Measurements from ENCODE around the gene DNAJC17. TPM values are rescaled to one million over a fixed set of nuclear protein-coding genes. Genes with fewer than 3 reads are reported as not detected.

DNAJC17 gene
- total RNA-seq, 1 donor from 2014 or later = 43.2 TPM

DNA sequence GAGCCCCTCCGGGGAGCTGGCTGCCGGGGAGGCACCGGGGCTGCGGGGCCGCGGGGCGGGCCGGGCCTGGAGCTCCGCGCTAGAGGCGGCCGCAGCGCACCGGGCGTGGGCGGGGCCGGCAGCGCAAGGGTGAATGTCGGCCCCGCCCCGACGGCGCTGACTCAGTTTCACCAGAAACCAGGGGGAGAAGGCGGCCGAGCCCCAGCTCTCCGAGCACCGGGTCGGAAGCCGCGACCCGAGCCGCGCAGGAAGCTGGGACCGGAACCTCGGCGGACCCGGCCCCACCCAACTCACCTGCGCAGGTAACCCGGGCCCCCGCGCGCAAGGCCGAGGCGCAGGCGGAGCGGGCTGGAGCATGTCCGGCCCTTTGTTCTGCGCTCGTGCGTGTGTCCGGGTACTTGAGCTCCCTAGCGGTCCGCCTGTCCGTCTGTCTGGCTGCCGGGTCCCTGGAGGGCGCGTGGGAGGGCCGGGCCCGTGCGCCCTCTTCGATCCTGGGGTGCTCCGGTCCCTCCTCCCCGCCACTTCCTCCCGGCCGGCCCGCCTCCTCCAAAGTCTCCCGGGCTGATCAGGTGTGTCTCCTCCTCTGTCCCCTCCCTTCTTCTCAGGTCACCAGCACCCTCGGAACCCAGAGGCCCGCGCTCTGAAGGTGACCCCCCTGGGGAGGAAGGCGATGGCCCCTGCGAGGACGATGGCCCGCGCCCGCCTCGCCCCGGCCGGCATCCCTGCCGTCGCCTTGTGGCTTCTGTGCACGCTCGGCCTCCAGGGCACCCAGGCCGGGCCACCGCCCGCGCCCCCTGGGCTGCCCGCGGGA is 36.8 kb upstream of the DNAJC17 start, which contains the start of gene SPINT1:
Gene SPINT1, plus strand, starts transcription at position 164 of the 811 bp plus-strand sequence. Its CDS starts 507 bp downstream, at position 671.
- DNase-seq (ENCODE audit: low read depth) = no peak
- H3K4me3 ChIP-seq (ENCODE audit: low read depth, low read length) = peak within 1 kb of the TSS; percentile 84
- TF ChIP-seq, protein P1, sequence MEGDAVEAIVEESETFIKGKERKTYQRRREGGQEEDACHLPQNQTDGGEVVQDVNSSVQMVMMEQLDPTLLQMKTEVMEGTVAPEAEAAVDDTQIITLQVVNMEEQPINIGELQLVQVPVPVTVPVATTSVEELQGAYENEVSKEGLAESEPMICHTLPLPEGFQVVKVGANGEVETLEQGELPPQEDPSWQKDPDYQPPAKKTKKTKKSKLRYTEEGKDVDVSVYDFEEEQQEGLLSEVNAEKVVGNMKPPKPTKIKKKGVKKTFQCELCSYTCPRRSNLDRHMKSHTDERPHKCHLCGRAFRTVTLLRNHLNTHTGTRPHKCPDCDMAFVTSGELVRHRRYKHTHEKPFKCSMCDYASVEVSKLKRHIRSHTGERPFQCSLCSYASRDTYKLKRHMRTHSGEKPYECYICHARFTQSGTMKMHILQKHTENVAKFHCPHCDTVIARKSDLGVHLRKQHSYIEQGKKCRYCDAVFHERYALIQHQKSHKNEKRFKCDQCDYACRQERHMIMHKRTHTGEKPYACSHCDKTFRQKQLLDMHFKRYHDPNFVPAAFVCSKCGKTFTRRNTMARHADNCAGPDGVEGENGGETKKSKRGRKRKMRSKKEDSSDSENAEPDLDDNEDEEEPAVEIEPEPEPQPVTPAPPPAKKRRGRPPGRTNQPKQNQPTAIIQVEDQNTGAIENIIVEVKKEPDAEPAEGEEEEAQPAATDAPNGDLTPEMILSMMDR (conservative IDR thresholded peaks at IDR 0.05; ENCODE audit: low read depth, low read length) = no peak

DNA sequence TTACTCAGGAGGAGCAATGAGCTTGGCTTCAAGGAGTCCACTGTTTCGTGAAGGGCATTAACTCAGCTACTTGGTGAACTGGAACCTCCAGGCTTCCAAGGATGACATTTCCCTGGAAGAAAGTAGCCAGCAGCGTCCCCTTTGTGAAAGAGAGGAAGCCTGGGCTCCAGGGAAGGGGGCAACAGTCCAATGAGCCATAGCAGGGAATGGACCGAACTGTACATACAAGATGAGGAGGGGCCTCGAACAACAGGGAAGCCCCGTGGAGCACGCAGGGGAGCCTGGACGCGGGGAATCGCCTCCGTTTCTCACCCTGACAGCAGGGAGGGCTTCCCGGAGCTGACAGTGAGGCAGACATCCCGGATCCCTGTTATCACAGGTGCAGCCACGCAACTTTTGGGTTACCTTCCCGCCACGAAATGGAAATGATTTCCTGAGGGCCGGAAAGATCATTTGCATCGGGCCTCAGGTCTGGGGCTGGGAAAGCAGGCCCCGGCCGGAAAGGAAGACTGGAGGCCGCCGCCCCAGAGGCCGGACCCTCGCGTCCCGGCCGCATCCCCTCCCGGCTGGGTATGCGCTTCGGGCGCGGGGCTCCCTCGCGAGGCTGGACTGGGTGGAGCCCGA is 36.1 kb upstream of the DNAJC17 start:
- peak overlapping the region; percentile 84 for H3K4me3 ChIP-seq (ENCODE audit: low read depth, low read length)
- TF ChIP-seq, protein P1 (conservative IDR thresholded peaks at IDR 0.05; ENCODE audit: low read depth, low read length) = no peak
- DNase-seq (ENCODE audit: low read depth) = no peak

- TF ChIP-seq, protein P1 (conservative IDR thresholded peaks at IDR 0.05; ENCODE audit: low read depth, low read length) = no peak
These were observed 34.5 kb upstream of the DNAJC17 start for GRCh38 chr15:40841741-40842140.

GRCh38 chr15:40838756-40839155 is 31.5 kb upstream of the DNAJC17 start:
- H3K4me3 ChIP-seq (ENCODE audit: low read depth, low read length) = no peak overlapping the region
- DNase-seq (ENCODE audit: low read depth) = no peak
- TF ChIP-seq, protein P1 (conservative IDR thresholded peaks at IDR 0.05; ENCODE audit: low read depth, low read length) = no peak

More at GRCh38 chr15:40841741-40842140, 34.5 kb upstream of the DNAJC17 start:
- H3K4me3 ChIP-seq (ENCODE audit: low read depth, low read length) = no peak overlapping the region
- DNase-seq (ENCODE audit: low read depth) = no peak

DNA sequence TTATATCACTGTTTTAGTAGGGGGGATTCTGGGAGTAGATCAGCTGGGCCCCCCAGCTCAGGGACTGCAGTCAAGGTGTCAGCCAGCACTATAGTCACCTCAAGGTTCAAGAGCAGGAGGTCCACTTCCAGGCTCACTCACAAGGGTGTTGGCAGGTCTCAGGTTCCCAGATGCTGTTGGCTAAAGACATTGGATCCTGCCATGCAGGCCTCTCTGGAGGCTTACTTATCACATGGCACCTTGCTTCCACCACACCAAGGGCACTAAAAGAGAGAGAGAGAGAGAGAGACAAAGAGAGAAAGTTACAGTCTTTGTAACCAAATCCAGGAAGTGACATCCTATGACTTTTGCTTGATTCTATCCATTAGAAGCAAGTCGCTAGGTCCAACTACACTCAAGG is 28.7 kb upstream of the DNAJC17 start:
- DNase-seq (ENCODE audit: low read depth) = no peak
- no peak overlapping the region for H3K4me3 ChIP-seq (ENCODE audit: low read depth, low read length)
- TF ChIP-seq, protein P1 (conservative IDR thresholded peaks at IDR 0.05; ENCODE audit: low read depth, low read length) = no peak

DNA sequence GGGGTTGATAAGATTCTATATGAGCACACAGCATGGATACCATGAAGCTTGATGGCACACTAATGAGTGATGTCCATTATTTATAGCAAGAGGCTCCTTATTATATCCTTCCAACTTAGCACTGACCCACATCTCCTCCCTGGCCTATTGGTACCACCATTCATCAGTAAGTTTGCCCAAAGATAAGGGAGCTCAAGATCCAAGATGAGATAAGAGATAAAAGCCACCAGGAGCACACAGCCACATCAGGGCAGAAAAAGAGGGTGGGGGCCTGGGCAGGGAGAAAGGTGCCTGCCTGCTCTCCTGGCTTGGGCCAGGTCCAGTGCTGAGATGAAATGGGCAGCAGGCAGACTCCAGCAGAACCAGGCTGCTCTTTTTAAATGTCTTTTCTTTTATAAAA is 25.6 kb upstream of the DNAJC17 start:
- DNase-seq (ENCODE audit: low read depth) = no peak
- H3K4me3 ChIP-seq (ENCODE audit: low read depth, low read length) = no peak overlapping the region
- TF ChIP-seq, protein P1 (conservative IDR thresholded peaks at IDR 0.05; ENCODE audit: low read depth, low read length) = no peak
